Liver (tissue), 3 donors: Measurements from ENCODE around the gene FRMPD1.

Source experiments
- GABPA ChIP-seq, 2 donors: IDR thresholded peaks in 1 of 2; conservative IDR thresholded peaks in 1 of 2; 2 replicates each; pipeline ENCODE4 v1.6.1; 2016; ENCODE audit warnings: antibody characterized with exemption in 2 of 2, mild to moderate bottlenecking in 1 of 2, moderate library complexity in 1 of 2
- HNF4A ChIP-seq, 2 donors: conservative IDR thresholded peaks; 2 replicates each; pipeline ENCODE4 v1.6.1; 2016; ENCODE audit warnings: antibody characterized with exemption in 2 of 2, mild to moderate bottlenecking in 2 of 2
- HNF4G ChIP-seq: IDR thresholded peaks from 2 replicates; pipeline ENCODE4 v1.6.1; 2016; ENCODE audit warnings: antibody characterized with exemption
- JUND ChIP-seq, 2 donors: IDR thresholded peaks; 2 replicates each; pipeline ENCODE4 v1.6.1; 2016; ENCODE audit warnings: antibody characterized with exemption in 2 of 2
- RAD21 ChIP-seq, 2 donors: IDR thresholded peaks; 2 replicates each; pipeline ENCODE4 v1.6.1; 2016; ENCODE audit warnings: antibody characterized with exemption in 2 of 2, mild to moderate bottlenecking in 2 of 2
- RXRA ChIP-seq, 2 donors: IDR thresholded peaks; 2 replicates each; pipeline ENCODE4 v1.6.1; 2017 to 2018; ENCODE audit warnings: antibody characterized with exemption in 2 of 2, mild to moderate bottlenecking in 1 of 2
- SP1 ChIP-seq: IDR thresholded peaks from 2 replicates; pipeline ENCODE4 v1.6.1; 2018; ENCODE audit warnings: antibody characterized with exemption, mild to moderate bottlenecking
- TAF1 ChIP-seq: conservative IDR thresholded peaks from 2 replicates; pipeline ENCODE4 v1.6.1; 2016; ENCODE audit warnings: antibody characterized with exemption, mild to moderate bottlenecking
- YY1 ChIP-seq: IDR thresholded peaks from 2 replicates; pipeline ENCODE4 v1.6.1; 2016; ENCODE audit warnings: antibody characterized with exemption, mild to moderate bottlenecking
- TF ChIP-seq, protein P1 (sequence below): fragments of 150-350 bp; IDR thresholded peaks from 2 replicates; pipeline ENCODE4 v1.5.1; 2017; ENCODE audit warnings: improper control_type of control experiment, low read depth, low read length; ENCODE audit not compliant: missing input control
- TF ChIP-seq, protein P2 (sequence below): IDR thresholded peaks from 2 replicates; pipeline ENCODE4 v1.6.1; 2016; ENCODE audit warnings: antibody characterized with exemption
- TF ChIP-seq, protein P3 (sequence below): IDR thresholded peaks from 2 replicates; pipeline ENCODE4 v1.6.1; 2016; ENCODE audit warnings: antibody characterized with exemption
- TF ChIP-seq, protein P4 (sequence below): IDR thresholded peaks from 2 replicates; pipeline ENCODE4 v1.6.1; 2016; ENCODE audit warnings: antibody characterized with exemption, mild to moderate bottlenecking
- donor health status: healthy.
- donor health status: healthy.

DNA sequence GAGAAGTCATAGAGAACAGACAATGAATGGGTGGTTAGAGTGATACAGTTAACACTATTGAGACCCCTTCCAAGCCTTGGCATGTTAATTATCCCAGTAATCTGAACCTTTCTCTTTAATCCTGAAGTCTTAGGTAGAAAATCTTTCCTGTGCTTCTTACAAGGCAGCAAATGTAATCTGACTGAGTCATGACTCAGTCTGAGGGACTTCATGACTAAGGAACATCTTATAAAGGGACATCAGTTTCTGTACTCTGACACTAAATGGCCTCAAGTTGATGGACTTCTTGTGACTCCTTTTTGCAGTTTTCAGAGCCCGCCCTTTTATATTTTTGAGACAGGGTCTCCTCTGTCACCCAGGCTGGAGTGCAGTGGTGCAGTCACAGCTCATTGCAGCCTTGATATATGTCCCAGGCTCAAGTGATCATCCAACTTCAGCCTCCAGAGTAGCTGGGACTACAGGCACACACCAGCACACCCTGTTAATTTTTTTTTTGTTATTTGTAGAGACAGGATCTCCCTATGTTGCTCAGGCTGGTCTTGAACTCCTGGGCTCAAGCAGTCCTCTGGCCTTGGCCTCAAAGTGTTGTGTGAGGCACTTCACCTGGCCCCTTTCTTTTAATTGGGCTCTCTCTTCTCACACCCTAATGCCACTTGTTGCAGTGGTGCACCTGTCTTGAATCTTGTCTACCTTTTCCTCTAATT, 124.6 kb downstream of the FRMPD1 start:
- no peak for TF ChIP-seq SP1
- TF ChIP-seq, protein P1, sequence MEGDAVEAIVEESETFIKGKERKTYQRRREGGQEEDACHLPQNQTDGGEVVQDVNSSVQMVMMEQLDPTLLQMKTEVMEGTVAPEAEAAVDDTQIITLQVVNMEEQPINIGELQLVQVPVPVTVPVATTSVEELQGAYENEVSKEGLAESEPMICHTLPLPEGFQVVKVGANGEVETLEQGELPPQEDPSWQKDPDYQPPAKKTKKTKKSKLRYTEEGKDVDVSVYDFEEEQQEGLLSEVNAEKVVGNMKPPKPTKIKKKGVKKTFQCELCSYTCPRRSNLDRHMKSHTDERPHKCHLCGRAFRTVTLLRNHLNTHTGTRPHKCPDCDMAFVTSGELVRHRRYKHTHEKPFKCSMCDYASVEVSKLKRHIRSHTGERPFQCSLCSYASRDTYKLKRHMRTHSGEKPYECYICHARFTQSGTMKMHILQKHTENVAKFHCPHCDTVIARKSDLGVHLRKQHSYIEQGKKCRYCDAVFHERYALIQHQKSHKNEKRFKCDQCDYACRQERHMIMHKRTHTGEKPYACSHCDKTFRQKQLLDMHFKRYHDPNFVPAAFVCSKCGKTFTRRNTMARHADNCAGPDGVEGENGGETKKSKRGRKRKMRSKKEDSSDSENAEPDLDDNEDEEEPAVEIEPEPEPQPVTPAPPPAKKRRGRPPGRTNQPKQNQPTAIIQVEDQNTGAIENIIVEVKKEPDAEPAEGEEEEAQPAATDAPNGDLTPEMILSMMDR = no peak
- TF ChIP-seq, protein P2, sequence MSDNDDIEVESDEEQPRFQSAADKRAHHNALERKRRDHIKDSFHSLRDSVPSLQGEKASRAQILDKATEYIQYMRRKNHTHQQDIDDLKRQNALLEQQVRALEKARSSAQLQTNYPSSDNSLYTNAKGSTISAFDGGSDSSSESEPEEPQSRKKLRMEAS = no peak
- TF ChIP-seq, protein P3, sequence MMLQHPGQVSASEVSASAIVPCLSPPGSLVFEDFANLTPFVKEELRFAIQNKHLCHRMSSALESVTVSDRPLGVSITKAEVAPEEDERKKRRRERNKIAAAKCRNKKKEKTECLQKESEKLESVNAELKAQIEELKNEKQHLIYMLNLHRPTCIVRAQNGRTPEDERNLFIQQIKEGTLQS = no peak
- TF ChIP-seq, protein P4, sequence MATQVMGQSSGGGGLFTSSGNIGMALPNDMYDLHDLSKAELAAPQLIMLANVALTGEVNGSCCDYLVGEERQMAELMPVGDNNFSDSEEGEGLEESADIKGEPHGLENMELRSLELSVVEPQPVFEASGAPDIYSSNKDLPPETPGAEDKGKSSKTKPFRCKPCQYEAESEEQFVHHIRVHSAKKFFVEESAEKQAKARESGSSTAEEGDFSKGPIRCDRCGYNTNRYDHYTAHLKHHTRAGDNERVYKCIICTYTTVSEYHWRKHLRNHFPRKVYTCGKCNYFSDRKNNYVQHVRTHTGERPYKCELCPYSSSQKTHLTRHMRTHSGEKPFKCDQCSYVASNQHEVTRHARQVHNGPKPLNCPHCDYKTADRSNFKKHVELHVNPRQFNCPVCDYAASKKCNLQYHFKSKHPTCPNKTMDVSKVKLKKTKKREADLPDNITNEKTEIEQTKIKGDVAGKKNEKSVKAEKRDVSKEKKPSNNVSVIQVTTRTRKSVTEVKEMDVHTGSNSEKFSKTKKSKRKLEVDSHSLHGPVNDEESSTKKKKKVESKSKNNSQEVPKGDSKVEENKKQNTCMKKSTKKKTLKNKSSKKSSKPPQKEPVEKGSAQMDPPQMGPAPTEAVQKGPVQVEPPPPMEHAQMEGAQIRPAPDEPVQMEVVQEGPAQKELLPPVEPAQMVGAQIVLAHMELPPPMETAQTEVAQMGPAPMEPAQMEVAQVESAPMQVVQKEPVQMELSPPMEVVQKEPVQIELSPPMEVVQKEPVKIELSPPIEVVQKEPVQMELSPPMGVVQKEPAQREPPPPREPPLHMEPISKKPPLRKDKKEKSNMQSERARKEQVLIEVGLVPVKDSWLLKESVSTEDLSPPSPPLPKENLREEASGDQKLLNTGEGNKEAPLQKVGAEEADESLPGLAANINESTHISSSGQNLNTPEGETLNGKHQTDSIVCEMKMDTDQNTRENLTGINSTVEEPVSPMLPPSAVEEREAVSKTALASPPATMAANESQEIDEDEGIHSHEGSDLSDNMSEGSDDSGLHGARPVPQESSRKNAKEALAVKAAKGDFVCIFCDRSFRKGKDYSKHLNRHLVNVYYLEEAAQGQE = no peak
- TF ChIP-seq YY1 = no peak
- TF ChIP-seq RAD21 (IDR thresholded peaks at IDR 0.05) = no peak
- TF ChIP-seq GABPA (IDR thresholded peaks at IDR 0.05 in 1 of 2, conservative IDR thresholded peaks at IDR 0.05 in 1 of 2) = no peak
- no peak for TF ChIP-seq TAF1
- TF ChIP-seq JUND (IDR thresholded peaks at IDR 0.05) = no peak
- no peak for TF ChIP-seq RXRA (IDR thresholded peaks at IDR 0.05)
- TF ChIP-seq HNF4G = no peak
- TF ChIP-seq HNF4A (conservative IDR thresholded peaks at IDR 0.05) = no peak
